ENCODE measurements around the gene ZNF581. TPM values are rescaled to one million over a fixed set of nuclear protein-coding genes. Genes with fewer than 3 reads are reported as not detected.

ZNF581 gene
- polyA plus RNA-seq, 3 donors, result 25.1 to 31.6 (median 29.4) TPM

DNA sequence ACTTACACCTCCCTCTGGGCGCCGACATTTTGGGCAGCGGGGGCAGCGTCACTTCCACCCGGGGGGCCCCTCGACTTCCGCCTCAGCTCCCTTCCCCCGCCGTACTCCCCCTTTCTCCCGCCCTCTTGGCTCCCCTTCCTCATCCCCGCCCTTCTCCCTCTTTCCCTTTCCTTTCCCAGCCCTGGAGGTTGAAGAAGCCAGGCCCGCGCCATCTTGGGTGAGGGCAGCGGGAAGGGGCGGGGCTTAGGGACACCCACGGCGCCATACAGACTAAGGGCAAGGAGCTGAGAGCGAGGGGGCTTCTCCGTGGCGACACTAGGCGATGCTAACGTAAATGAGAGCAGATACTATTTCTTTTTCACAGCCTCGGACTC lies 44.0 kb upstream of the ZNF581 start, which contains the start of gene FIZ1:
Gene FIZ1 (minus strand): TSS at position 50 of the 374 bp plus-strand sequence. CDS start 1,652 bp downstream, outside the sequence.
- intact Hi-C loops (cut with micrococcal nuclease), result loop anchor here (1.0 to 2.0 kb wide), 3 partner anchors 12 to 77 kb away; partner anchors contain the start of gene ZNF784 (in 1 of the 2)
- Mint-ChIP-seq H3K4me3 (peak within 1 kb of the TSS; percentile 95 to 100), H3K27ac (peak within 1 kb of the TSS; percentile 91 to 99 (median 97)), H3K4me1 (peaks cover 27% of the 10 kb centered on the region), H3K36me3 (peaks cover 25 to 34% of the 10 kb centered on the region in 2 donors), H3K27me3 (ENCODE audit: low read depth in 3 of 3) (no peaks in the 10 kb centered on the region), H3K9me3 (peaks cover 6 to 18% (median 12%) of the 10 kb centered on the region in 7 donors)
- H3K4me3 ChIP-seq (replicated peaks in 1 of 3; ENCODE audit: low read depth in 2 of 3, low read length in 3 of 3), result peak within 1 kb of the TSS; percentile 69 to 92 (median 84)
- TF ChIP-seq, protein P1, sequence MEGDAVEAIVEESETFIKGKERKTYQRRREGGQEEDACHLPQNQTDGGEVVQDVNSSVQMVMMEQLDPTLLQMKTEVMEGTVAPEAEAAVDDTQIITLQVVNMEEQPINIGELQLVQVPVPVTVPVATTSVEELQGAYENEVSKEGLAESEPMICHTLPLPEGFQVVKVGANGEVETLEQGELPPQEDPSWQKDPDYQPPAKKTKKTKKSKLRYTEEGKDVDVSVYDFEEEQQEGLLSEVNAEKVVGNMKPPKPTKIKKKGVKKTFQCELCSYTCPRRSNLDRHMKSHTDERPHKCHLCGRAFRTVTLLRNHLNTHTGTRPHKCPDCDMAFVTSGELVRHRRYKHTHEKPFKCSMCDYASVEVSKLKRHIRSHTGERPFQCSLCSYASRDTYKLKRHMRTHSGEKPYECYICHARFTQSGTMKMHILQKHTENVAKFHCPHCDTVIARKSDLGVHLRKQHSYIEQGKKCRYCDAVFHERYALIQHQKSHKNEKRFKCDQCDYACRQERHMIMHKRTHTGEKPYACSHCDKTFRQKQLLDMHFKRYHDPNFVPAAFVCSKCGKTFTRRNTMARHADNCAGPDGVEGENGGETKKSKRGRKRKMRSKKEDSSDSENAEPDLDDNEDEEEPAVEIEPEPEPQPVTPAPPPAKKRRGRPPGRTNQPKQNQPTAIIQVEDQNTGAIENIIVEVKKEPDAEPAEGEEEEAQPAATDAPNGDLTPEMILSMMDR (IDR thresholded peaks at IDR 0.05), result no peak
- no peaks in the 10 kb centered on the region for H3K27me3 ChIP-seq (ENCODE audit: control insufficient read depth in 2 of 2, insufficient read depth in 2 of 2, low read length in 2 of 2)
- peak within 1 kb of the TSS; percentile 78 to 90 for H3K27ac ChIP-seq (ENCODE audit: low read depth in 1 of 2, low read length in 2 of 2)
- H3K9me3 ChIP-seq (replicated peaks in 1 of 2; ENCODE audit: control insufficient read depth in 1 of 2, insufficient read depth in 1 of 2, low read length in 2 of 2), result peaks cover 0 to 10% of the 10 kb centered on the region in 2 donors
- H2AFZ ChIP-seq (ENCODE audit: insufficient read depth, low read depth, low read length, poor library complexity, severe bottlenecking), result peak within 1 kb of the TSS; percentile 81
- H3K79me2 ChIP-seq (ENCODE audit: insufficient read depth, low read length), result peaks cover 41% of the 10 kb centered on the region
- peaks cover 18 to 41% of the 10 kb centered on the region in 2 donors for H3K36me3 ChIP-seq (replicated peaks in 1 of 2; ENCODE audit: control insufficient read depth in 1 of 2, insufficient read depth in 2 of 2, low read length in 2 of 2)
- peak within 1 kb of the TSS; percentile 86 for H3K9ac ChIP-seq (ENCODE audit: insufficient read depth, low read length, poor library complexity, severe bottlenecking)
- peak; percentile 96 to 99 (median 98) for DNase-seq
- 0% methylated on average over 22 of the region's 23 CpGs for WGBS (ENCODE audit: insufficient coverage)
- H3K4me2 ChIP-seq (replicated peaks; ENCODE audit: extremely low read depth, low read length, poor library complexity, severe bottlenecking), result peak within 1 kb of the TSS; percentile 97
- no peaks in the 10 kb centered on the region for H4K20me1 ChIP-seq (ENCODE audit: insufficient read depth, low read length)
- H3K4me1 ChIP-seq (ENCODE audit: control insufficient read depth in 1 of 2, insufficient read depth in 2 of 2, low read length in 2 of 2), result peaks cover 20 to 37% of the 10 kb centered on the region in 2 donors

- 0% methylated on average over 52 of the region's 97 CpGs for WGBS (ENCODE audit: insufficient coverage)
- TF ChIP-seq, protein P1 (IDR thresholded peaks at IDR 0.05), result no peak
- peak within 1 kb of the TSS; percentile 69 to 92 (median 84) for H3K4me3 ChIP-seq (replicated peaks in 1 of 3; ENCODE audit: low read depth in 2 of 3, low read length in 3 of 3)
- Mint-ChIP-seq H3K27me3 (ENCODE audit: low read depth in 3 of 3) (no peaks in the 10 kb centered on the region), H3K36me3 (peaks cover 20 to 29% of the 10 kb centered on the region in 2 donors), H3K4me1 (peaks cover 32% of the 10 kb centered on the region), H3K27ac (peak within 1 kb of the TSS; percentile 91 to 99 (median 97)), H3K9me3 (peaks cover 6 to 16% (median 11%) of the 10 kb centered on the region in 7 donors), H3K4me3 (peak within 1 kb of the TSS; percentile 95 to 100)
- peak within 1 kb of the TSS; percentile 81 for H2AFZ ChIP-seq (ENCODE audit: insufficient read depth, low read depth, low read length, poor library complexity, severe bottlenecking)
- H4K20me1 ChIP-seq (ENCODE audit: insufficient read depth, low read length), result no peaks in the 10 kb centered on the region
- peaks cover 25 to 42% of the 10 kb centered on the region in 2 donors for H3K4me1 ChIP-seq (ENCODE audit: control insufficient read depth in 1 of 2, insufficient read depth in 2 of 2, low read length in 2 of 2)
- no peaks in the 10 kb centered on the region for H3K27me3 ChIP-seq (ENCODE audit: control insufficient read depth in 2 of 2, insufficient read depth in 2 of 2, low read length in 2 of 2)
- peaks cover 16 to 36% of the 10 kb centered on the region in 2 donors for H3K36me3 ChIP-seq (replicated peaks in 1 of 2; ENCODE audit: control insufficient read depth in 1 of 2, insufficient read depth in 2 of 2, low read length in 2 of 2)
- intact Hi-C loops (cut with micrococcal nuclease), result loop anchor here (1.0 to 10.0 kb wide), 4 partner anchors 13 to 195 kb away; partner anchors contain the start of genes UBE2S (in 1 of the 2) and ZNF784 (in 1 of the 2)
- H3K27ac ChIP-seq (ENCODE audit: low read depth in 1 of 2, low read length in 2 of 2), result peak within 1 kb of the TSS; percentile 78 to 90
- H3K9ac ChIP-seq (ENCODE audit: insufficient read depth, low read length, poor library complexity, severe bottlenecking), result peak within 1 kb of the TSS; percentile 86
- H3K9me3 ChIP-seq (replicated peaks in 1 of 2; ENCODE audit: control insufficient read depth in 1 of 2, insufficient read depth in 1 of 2, low read length in 2 of 2), result peaks cover 0 to 10% of the 10 kb centered on the region in 2 donors
- peak in 2 of 3 donors; percentile 86 to 87 for DNase-seq
- peak within 1 kb of the TSS; percentile 97 for H3K4me2 ChIP-seq (replicated peaks; ENCODE audit: extremely low read depth, low read length, poor library complexity, severe bottlenecking)
- H3K79me2 ChIP-seq (ENCODE audit: insufficient read depth, low read length), result peaks cover 41% of the 10 kb centered on the region
These were observed 43.4 kb upstream of the ZNF581 start, which contains the start of gene ZNF524 for GRCh38 chr19:55599842-55600661. Gene ZNF524 (plus strand): TSS chr19:55600288. CDS start chr19:55602113, 1,825 bp downstream.

All from CD14-positive monocyte (primary cell).